ENCODE results near the gene BAG5.

DNA sequence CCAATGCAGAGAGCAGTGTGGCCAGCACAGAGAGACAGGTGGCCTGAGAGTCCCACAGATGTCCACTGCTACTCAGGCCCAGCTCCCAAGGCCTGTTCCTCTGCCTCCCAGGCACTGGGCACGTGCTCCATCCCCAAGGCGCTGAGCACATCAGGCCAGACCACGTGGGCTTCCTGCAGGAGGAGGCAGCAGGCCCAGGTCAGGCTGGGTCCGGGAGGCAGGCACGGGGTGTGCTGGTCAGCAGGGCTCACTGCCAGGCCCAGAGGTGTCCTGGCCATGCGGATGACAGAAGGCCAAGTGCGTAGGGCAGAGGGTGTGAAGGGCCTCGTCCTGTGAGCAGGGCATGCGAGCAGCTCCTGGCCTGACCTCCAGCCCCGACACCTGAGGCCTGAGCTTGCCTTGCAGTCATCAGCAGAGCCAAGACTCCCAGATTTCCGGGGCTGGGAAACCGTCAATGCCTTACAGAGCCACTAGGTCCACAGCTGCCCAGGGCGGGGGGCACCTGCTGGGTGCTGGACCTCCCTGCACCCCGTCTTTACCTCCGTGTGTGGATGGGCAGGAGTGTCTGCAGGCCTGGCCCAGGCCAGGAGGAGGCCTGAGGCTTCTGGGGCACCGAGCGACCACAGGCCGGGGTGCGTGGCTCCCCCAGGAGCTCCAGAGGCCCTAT is 18.6 kb downstream of the BAG5 start:
- TF ChIP-seq CTCF (IDR thresholded peaks at IDR 0.05), result peak in 1 of 4 experiments; percentile 16
- TF ChIP-seq EP300 (IDR thresholded peaks at IDR 0.05), result no peak

Data from sigmoid colon (tissue), 4 donors.